ENCODE measurements around the gene PRKACA.
"Not testable (repeated sequence)": the region's sequence is repeated elsewhere in the genome, so short reads cannot be mapped to it uniquely, and the experiment has no call there.

The PRKACA gene

GRCh38 chr19:14042659-14043608 is 74.6 kb downstream of the PRKACA start:
- not testable (repeated sequence) for DNase-seq (ENCODE audit: low spot score)
